H1 (cell line): ENCODE results near the gene CYBRD1. TPM values are rescaled to one million over a fixed set of nuclear protein-coding genes. Genes with fewer than 3 reads are reported as not detected.

Experiments used
- CTCF ChIA-PET: fragments of 300-600 bp; sonication (Branson Sonifier 250); formaldehyde crosslinking; loops from one replicate; lab custom pipeline; 2021; ENCODE audit not compliant: partially characterized antibody; lab: Charles Lee
- POLR2A ChIA-PET: fragments of 300-600 bp; sonication (Branson Sonifier 250); formaldehyde crosslinking; loops from one replicate; lab custom pipeline; 2021; ENCODE audit warnings: inconsistent platforms; ENCODE audit not compliant: partially characterized antibody; lab: Charles Lee
- DNase-seq, 2 experiments: peaks; one replicate each; pipeline versions ENCODE4 v3.0.0 to v3.0.0-alpha.2; 2010 to 2022; ENCODE audit warnings: low spot score in 2 of 2, low read depth in 1 of 2, mixed read lengths in 1 of 2
- FAIRE-seq: peaks from 2 replicates; lab custom pipeline; 2011; peaks lifted over from hg19 to GRCh38; lab: Jason Lieb, UNC
- H2AFZ ChIP-seq: 2 replicates; pipeline ENCODE4 v1.8.1; 2012; ENCODE audit warnings: low read length, inconsistent platforms
- H2AK5ac ChIP-seq: 2 replicates; pipeline ENCODE4 v1.6.1; 2013; ENCODE audit warnings: low read depth, low read length
- H2BK120ac ChIP-seq: replicated peaks from 2 replicates; pipeline ENCODE3; 2013; ENCODE audit warnings: low read depth, low read length, inconsistent platforms
- H2BK12ac ChIP-seq: 2 replicates; pipeline ENCODE4 v1.6.1; 2013; ENCODE audit warnings: low read depth, low read length
- H2BK15ac ChIP-seq: 2 replicates; pipeline ENCODE4 v1.6.1; 2013; ENCODE audit warnings: low read length
- H2BK20ac ChIP-seq: 2 replicates; pipeline ENCODE4 v1.6.1; 2013; ENCODE audit warnings: low read length
- H2BK5ac ChIP-seq: 2 replicates; pipeline ENCODE4 v1.6.1; 2013; ENCODE audit warnings: low read depth, low read length
- H3K14ac ChIP-seq: 2 replicates; pipeline ENCODE4 v1.6.1; 2013; ENCODE audit warnings: inconsistent platforms; ENCODE audit not compliant: insufficient read length
- H3K18ac ChIP-seq: 2 replicates; pipeline ENCODE4 v1.6.1; 2013; ENCODE audit warnings: low read length; ENCODE audit errors: extremely low read depth
- H3K23ac ChIP-seq: 2 replicates; pipeline ENCODE4 v1.6.1; 2013; ENCODE audit warnings: inconsistent platforms; ENCODE audit not compliant: insufficient read length
- H3K23me2 ChIP-seq: 2 replicates; pipeline ENCODE4 v1.6.1; 2013; ENCODE audit warnings: low read depth, low read length
- H3K27ac ChIP-seq: 2 replicates; pipeline ENCODE4 v1.6.1; 2011; ENCODE audit warnings: low read depth, low read length, inconsistent platforms
- H3K27me3 ChIP-seq, 4 experiments: replicated peaks in 1 of 4; 1 replicate in 1 of 4; 2 replicates in 3 of 4; pipeline versions ENCODE4 v1.6.1 to v1.8.1; 2011 to 2013; ENCODE audit warnings: low read length in 3 of 4, mild to moderate bottlenecking in 3 of 4, inconsistent platforms in 2 of 4, mixed read lengths in 2 of 4, moderate library complexity in 1 of 4; ENCODE audit not compliant: control insufficient read depth in 3 of 4, insufficient read depth in 3 of 4; ENCODE audit errors: extremely low read depth in 1 of 4
- H3K36me3 ChIP-seq, 4 experiments: 2 replicates each; pipeline versions ENCODE4 v1.6.1 to v1.8.1; 2011 to 2013; ENCODE audit warnings: mild to moderate bottlenecking in 4 of 4, low read length in 3 of 4, moderate library complexity in 2 of 4, control low read depth in 1 of 4, inconsistent platforms in 1 of 4; ENCODE audit not compliant: insufficient read depth in 4 of 4, control insufficient read depth in 2 of 4
- H3K4ac ChIP-seq: replicated peaks from 2 replicates; pipeline ENCODE3; 2013; ENCODE audit warnings: low read length, low read depth, mixed read lengths, inconsistent platforms; ENCODE audit not compliant: insufficient read length
- H3K4me1 ChIP-seq, 4 experiments: replicated peaks in 1 of 4; 1 replicate in 1 of 4; 2 replicates in 3 of 4; pipeline versions ENCODE4 v1.6.1 to v1.8.1; 2011 to 2013; ENCODE audit warnings: low read length in 3 of 4, inconsistent platforms in 2 of 4, mixed read lengths in 1 of 4; ENCODE audit not compliant: insufficient read depth in 4 of 4, control insufficient read depth in 3 of 4
- H3K4me2 ChIP-seq, 2 experiments: 2 replicates each; pipeline versions ENCODE4 v1.6.1 to v1.8.1; 2011 to 2013; ENCODE audit warnings: low read depth in 2 of 2, low read length in 2 of 2, control low read depth in 1 of 2, inconsistent platforms in 1 of 2, mild to moderate bottlenecking in 1 of 2; ENCODE audit not compliant: insufficient read depth in 1 of 2
- H3K4me3 ChIP-seq, 4 experiments: fragments of 200-600, 300-600 bp in 1 of 4; sonication (generic), shearing (Covaris generic), sonication (Bioruptor Twin) in 1 of 4; 2 replicates each; pipeline versions ENCODE4 v1.5.1 to v1.8.1; 2011 to 2016; ENCODE audit warnings: low read length in 4 of 4, low read depth in 3 of 4, control low read depth in 2 of 4, inconsistent platforms in 2 of 4, mild to moderate bottlenecking in 2 of 4, mixed read lengths in 1 of 4, moderate library complexity in 1 of 4; ENCODE audit not compliant: insufficient read depth in 2 of 4; ENCODE audit errors: extremely low read depth in 1 of 4
- H3K56ac ChIP-seq: replicated peaks from 2 replicates; pipeline ENCODE3; 2013; ENCODE audit warnings: low read depth, mild to moderate bottlenecking, mixed read lengths, low read length, inconsistent platforms; ENCODE audit not compliant: insufficient read length
- H3K79me1 ChIP-seq: 2 replicates; pipeline ENCODE4 v1.6.1; 2013; ENCODE audit warnings: low read depth, low read length, control low read depth
- H3K79me2 ChIP-seq, 2 experiments: 2 replicates each; pipeline versions ENCODE4 v1.6.1 to v1.8.1; 2012 to 2013; ENCODE audit warnings: low read length in 2 of 2, mild to moderate bottlenecking in 2 of 2, inconsistent platforms in 1 of 2; ENCODE audit not compliant: insufficient read depth in 2 of 2, control insufficient read depth in 1 of 2
- H3K9ac ChIP-seq, 4 experiments: replicated peaks in 1 of 4; 1 replicate in 1 of 4; 2 replicates in 3 of 4; pipeline versions ENCODE4 v1.6.1 to v1.8.1; 2011 to 2013; ENCODE audit warnings: low read depth in 3 of 4, low read length in 3 of 4, control low read depth in 2 of 4, mild to moderate bottlenecking in 2 of 4, moderate library complexity in 2 of 4, inconsistent platforms in 1 of 4; ENCODE audit errors: extremely low read depth in 1 of 4
- H3K9me3 ChIP-seq, 2 experiments: 2 replicates each; pipeline versions ENCODE4 v1.6.1 to v1.8.1; 2012 to 2013; ENCODE audit warnings: mild to moderate bottlenecking in 2 of 2, moderate library complexity in 2 of 2, control low read depth in 1 of 2, inconsistent platforms in 1 of 2, low read depth in 1 of 2, low read length in 1 of 2, mixed read lengths in 1 of 2; ENCODE audit not compliant: insufficient read depth in 2 of 2
- H4K20me1 ChIP-seq, 2 experiments: replicated peaks in 1 of 2; 2 replicates each; pipeline versions ENCODE3 to v1.8.1; 2011 to 2013; ENCODE audit warnings: inconsistent platforms in 2 of 2, low read length in 2 of 2, mild to moderate bottlenecking in 1 of 2; ENCODE audit not compliant: insufficient read depth in 2 of 2, control insufficient read depth in 1 of 2
- H4K5ac ChIP-seq: 2 replicates; pipeline ENCODE4 v1.6.1; 2013; ENCODE audit warnings: low read length, low read depth, mixed read lengths, inconsistent platforms; ENCODE audit not compliant: insufficient read length
- H4K8ac ChIP-seq: 2 replicates; pipeline ENCODE4 v1.8.0; 2013; ENCODE audit warnings: mild to moderate bottlenecking, moderate library complexity, low read length, inconsistent platforms; ENCODE audit not compliant: insufficient read depth; ENCODE audit errors: extremely low read depth
- H4K91ac ChIP-seq: replicated peaks from 2 replicates; pipeline ENCODE3; 2013; ENCODE audit warnings: low read length, mixed read lengths, inconsistent platforms; ENCODE audit not compliant: insufficient read length
- BCL11A ChIP-seq, 2 experiments: IDR thresholded peaks; one replicate each; pipeline ENCODE4 v1.6.1; 2011; ENCODE audit warnings: low read depth in 2 of 2, low read length in 2 of 2, mild to moderate bottlenecking in 2 of 2
- EZH2 ChIP-seq: fragments of 200-600 bp; sonication (generic); IDR thresholded peaks from 2 replicates; pipeline ENCODE4 v1.7.1; 2012; ENCODE audit warnings: low read depth, mild to moderate bottlenecking, moderate library complexity, low read length, inconsistent platforms; ENCODE audit not compliant: severe bottlenecking
- HDAC6 ChIP-seq: IDR thresholded peaks from one replicate; pipeline ENCODE4 v1.7.1; 2012; ENCODE audit warnings: low read depth, mild to moderate bottlenecking, inconsistent platforms, low read length, moderate library complexity
- MAFK ChIP-seq: IDR thresholded peaks from 2 replicates; pipeline ENCODE4 v1.6.1; 2012; ENCODE audit warnings: low read depth, mild to moderate bottlenecking, improper control_type of control experiment, low read length
- SIX5 ChIP-seq: IDR thresholded peaks from 2 replicates; pipeline ENCODE4 v1.6.1; 2011; ENCODE audit warnings: mild to moderate bottlenecking, low read depth, low read length
- SP2 ChIP-seq: IDR thresholded peaks from 2 replicates; pipeline ENCODE4 v1.6.1; 2012; ENCODE audit warnings: mild to moderate bottlenecking, low read length, inconsistent platforms
- TAF1 ChIP-seq: IDR thresholded peaks from 2 replicates; pipeline ENCODE4 v1.6.1; 2011; ENCODE audit warnings: mild to moderate bottlenecking, low read depth, low read length
- TAF7 ChIP-seq: optimal IDR thresholded peaks from 2 replicates; pipeline ENCODE3; 2011; ENCODE audit warnings: low read depth, mild to moderate bottlenecking, inconsistent platforms, low read length, moderate library complexity, borderline replicate concordance
- WGBS, 2 experiments: shearing (Covaris generic) in 1 of 2; methylation state at CpG; one replicate each; pipeline versions ENCODE4 v1.1.6 to v1.1.7; 2013 to 2015; ENCODE audit warnings: low lambda C conversion rate in 2 of 2, mixed read lengths in 2 of 2, inconsistent platforms in 1 of 2, low coverage in 1 of 2, missing lambda C conversion rate in 1 of 2; ENCODE audit not compliant: insufficient replicate concordance in 2 of 2, insufficient coverage in 1 of 2, insufficient read length in 1 of 2; ENCODE audit errors: extremely low coverage in 1 of 2, missing lambda C conversion rate in 1 of 2; 5-methylcytosine and 5-hydroxymethylcytosine counted together
- polyA plus RNA-seq, 7 experiments: library from polyadenylated mRNA; depleted of rRNA in 3 of 7; stranded (reverse) in 5 of 7; unstranded in 2 of 7; fragments of >200 nt in 5 of 7; fragments of 200-250 nt in 2 of 7; gene quantifications; 1 replicate in 5 of 7; 2 replicates in 1 of 7; 4 replicates in 1 of 7; pipeline versions ENCODE4 v1.2.1 to v1.2.3, GENCODE V29; 2011 to 2013; ENCODE audit warnings: missing spikeins in 2 of 7, mixed read lengths in 2 of 7
- total RNA-seq: library from RNA; stranded (reverse); fragmentation: NEBNext Ultra II Directional; extraction: Animal tissue kit (Norgen Biotek cat#: 25700); gene quantifications from 2 replicates; pipeline ENCODE4 v1.2.1, GENCODE V29; 2021
- TF ChIP-seq, protein P1 (sequence below): IDR thresholded peaks from 2 replicates; pipeline ENCODE4 v1.6.1; 2012; ENCODE audit warnings: inconsistent platforms
- TF ChIP-seq, protein P2 (sequence below), 3 experiments: IDR thresholded peaks; 1 replicate in 2 of 3; 2 replicates in 1 of 3; pipeline versions ENCODE4 v1.5.1 to v1.6.1; 2011; ENCODE audit warnings: low read length in 3 of 3, mild to moderate bottlenecking in 3 of 3, inconsistent platforms in 2 of 3, low read depth in 1 of 3, moderate library complexity in 1 of 3; ENCODE audit not compliant: insufficient read depth in 1 of 3; ENCODE audit errors: control extremely low read depth in 1 of 3

CYBRD1 gene
- total and polyA plus RNA-seq, 2 of the 8 experiments (the other 6 are each of a cell fraction or from before 2014, with no cell fraction given), result 10.7 to 12.6 TPM

DNA sequence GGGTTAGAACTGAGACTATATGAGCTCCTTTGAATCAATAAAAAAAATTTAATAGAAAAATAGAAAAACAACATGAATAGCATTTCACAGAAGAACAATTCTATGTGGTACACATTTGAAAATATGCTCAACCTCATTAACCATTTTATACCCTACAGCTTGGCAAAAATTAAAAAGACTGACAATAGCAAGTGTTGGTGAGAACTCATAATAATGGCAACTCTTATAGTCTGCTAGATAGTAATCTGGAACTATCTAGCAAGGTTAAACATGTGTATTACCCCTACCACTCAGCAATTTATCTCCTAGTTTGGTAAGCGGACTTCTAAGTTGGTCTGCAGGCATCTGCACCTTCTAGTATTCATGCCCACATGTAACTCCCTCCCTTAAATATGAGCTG, 67.8 kb downstream of the CYBRD1 start:
- H3K4ac ChIP-seq, result no peak overlapping the region
- no peak overlapping the region for H3K56ac ChIP-seq
- H4K91ac ChIP-seq, result no peak overlapping the region
- no peak for DNase-seq
- H2BK5ac ChIP-seq, result no peak overlapping the region
- no peak overlapping the region for H3K14ac ChIP-seq
- no peak overlapping the region for H3K18ac ChIP-seq
- H2BK15ac ChIP-seq, result no peak overlapping the region
- no peak overlapping the region for H3K23ac ChIP-seq
- H3K36me3 ChIP-seq, result no peaks in the 10 kb centered on the region
- H3K27me3 ChIP-seq, result no peaks in the 10 kb centered on the region
- no peak overlapping the region for H3K9ac ChIP-seq
- no peak overlapping the region for H2AFZ ChIP-seq
- H3K79me1 ChIP-seq, result no peaks in the 10 kb centered on the region
- H3K4me2 ChIP-seq, result no peak overlapping the region
- H2AK5ac ChIP-seq, result no peak overlapping the region
- H2BK120ac ChIP-seq, result no peak overlapping the region
- POLR2A ChIA-PET, result interaction anchor here (0.7 kb wide), 1 partner anchor 10 kb away, joined by 3 read pairs; no protein-coding TSS in a partner anchor
- no peak for FAIRE-seq
- H3K27ac ChIP-seq, result no peak overlapping the region
- H2BK20ac ChIP-seq, result no peak overlapping the region
- no peak overlapping the region for H4K8ac ChIP-seq
- no peaks in the 10 kb centered on the region for H3K23me2 ChIP-seq
- H4K20me1 ChIP-seq, result no peaks in the 10 kb centered on the region
- H3K4me1 ChIP-seq, result peaks cover 0 to 4% (median under 1%) of the 10 kb centered on the region in 4 experiments; a peak in 1 of 7 replicates
- H3K79me2 ChIP-seq, result no peaks in the 10 kb centered on the region
- CTCF ChIA-PET, result interaction anchor here (0.7 to 2.0 kb wide), 5 partner anchors 9 to 623 kb away, joined by 3 to 8 read pairs (median 4); no protein-coding TSS in a partner anchor
- WGBS, 2 experiments, result 100% methylated on average over 1 of the region's 1 CpG; no CpG with 5 or more reads in 1 of the 2 experiments
- H3K4me3 ChIP-seq, result no peak overlapping the region
- H4K5ac ChIP-seq, result no peak overlapping the region
- H2BK12ac ChIP-seq, result no peak overlapping the region
- H3K9me3 ChIP-seq, result no peaks in the 10 kb centered on the region
- TF ChIP-seq, protein P1, sequence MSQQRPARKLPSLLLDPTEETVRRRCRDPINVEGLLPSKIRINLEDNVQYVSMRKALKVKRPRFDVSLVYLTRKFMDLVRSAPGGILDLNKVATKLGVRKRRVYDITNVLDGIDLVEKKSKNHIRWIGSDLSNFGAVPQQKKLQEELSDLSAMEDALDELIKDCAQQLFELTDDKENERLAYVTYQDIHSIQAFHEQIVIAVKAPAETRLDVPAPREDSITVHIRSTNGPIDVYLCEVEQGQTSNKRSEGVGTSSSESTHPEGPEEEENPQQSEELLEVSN, result no peak
- no peak for TF ChIP-seq BCL11A (IDR thresholded peaks at IDR 0.05; ENCODE audit: low read depth in 2 of 2, low read length in 2 of 2)
- TF ChIP-seq, protein P2, sequence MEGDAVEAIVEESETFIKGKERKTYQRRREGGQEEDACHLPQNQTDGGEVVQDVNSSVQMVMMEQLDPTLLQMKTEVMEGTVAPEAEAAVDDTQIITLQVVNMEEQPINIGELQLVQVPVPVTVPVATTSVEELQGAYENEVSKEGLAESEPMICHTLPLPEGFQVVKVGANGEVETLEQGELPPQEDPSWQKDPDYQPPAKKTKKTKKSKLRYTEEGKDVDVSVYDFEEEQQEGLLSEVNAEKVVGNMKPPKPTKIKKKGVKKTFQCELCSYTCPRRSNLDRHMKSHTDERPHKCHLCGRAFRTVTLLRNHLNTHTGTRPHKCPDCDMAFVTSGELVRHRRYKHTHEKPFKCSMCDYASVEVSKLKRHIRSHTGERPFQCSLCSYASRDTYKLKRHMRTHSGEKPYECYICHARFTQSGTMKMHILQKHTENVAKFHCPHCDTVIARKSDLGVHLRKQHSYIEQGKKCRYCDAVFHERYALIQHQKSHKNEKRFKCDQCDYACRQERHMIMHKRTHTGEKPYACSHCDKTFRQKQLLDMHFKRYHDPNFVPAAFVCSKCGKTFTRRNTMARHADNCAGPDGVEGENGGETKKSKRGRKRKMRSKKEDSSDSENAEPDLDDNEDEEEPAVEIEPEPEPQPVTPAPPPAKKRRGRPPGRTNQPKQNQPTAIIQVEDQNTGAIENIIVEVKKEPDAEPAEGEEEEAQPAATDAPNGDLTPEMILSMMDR (IDR thresholded peaks at IDR 0.05; ENCODE audit: control extremely low read depth in 1 of 3, insufficient read depth in 1 of 3, low read depth in 1 of 3, low read length in 3 of 3), result no peak
- TF ChIP-seq EZH2, result no peak
- no peak for TF ChIP-seq HDAC6
- TF ChIP-seq SIX5, result no peak
- TF ChIP-seq TAF7, result no peak
- TF ChIP-seq TAF1, result no peak
- TF ChIP-seq SP2, result no peak
- no peak for TF ChIP-seq MAFK
